ENCODE results near the gene TBC1D14.
"Not testable (repeated sequence)": the region's sequence is repeated elsewhere in the genome, so short reads cannot be mapped to it uniquely, and the experiment has no call there.

TBC1D14 gene

DNA sequence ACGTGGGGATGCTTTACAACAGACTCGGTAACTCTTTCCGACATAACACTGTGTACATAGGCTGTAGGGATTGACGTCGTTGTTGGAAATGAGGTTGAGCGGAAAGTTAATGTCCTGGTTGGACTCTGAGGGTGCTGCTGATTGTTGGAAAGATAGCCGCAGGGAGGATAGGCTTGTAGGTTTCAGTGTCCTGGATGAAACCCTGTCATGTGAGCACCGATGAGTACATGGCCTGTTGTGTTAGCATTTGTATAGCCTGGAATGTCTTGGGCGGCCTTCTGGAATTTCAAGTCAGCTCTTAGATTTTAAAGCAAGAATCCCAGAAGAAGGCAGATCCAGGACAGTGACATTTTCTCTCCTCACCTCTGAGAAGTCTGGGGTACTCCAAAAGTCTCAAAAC lies 63.3 kb downstream of the TBC1D14 start:
- no peak for DNase-seq (ENCODE audit: low read depth)

DNA sequence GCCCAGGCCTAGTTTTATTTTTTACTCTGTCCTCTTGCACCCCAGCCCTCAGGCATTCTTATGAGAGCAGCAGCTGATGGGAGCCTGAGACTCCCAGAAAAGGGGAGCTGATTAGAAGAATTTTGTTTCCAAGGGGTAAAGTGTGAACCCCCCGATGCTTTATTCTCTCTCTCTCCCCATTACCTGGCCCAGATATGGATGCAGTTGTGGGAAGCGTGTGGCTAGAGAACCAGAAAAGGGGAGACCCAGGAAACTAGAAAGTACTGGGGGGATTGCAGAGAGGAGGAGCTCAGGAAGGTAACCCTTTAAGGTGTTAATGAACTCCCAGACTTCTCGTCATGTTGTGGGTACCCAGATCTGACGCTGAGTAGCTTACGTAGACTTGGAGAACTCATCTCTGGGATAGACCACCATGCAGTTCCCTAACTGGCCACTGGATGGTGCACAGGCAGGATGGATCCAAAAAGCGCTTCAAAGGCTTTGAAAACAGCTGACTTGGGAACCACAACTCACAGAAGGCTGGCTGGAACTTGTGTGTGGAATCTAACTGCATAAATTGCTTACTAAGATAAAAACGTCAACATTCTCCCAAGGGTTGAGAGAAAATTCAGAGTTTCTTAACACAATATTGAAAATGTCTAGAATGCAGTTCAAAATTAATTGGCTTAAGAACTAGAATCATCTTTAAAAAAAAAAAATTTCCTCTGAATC lies 64.7 kb downstream of the TBC1D14 start:
- DNase-seq (ENCODE audit: low read depth), result peak; percentile 67

DNA sequence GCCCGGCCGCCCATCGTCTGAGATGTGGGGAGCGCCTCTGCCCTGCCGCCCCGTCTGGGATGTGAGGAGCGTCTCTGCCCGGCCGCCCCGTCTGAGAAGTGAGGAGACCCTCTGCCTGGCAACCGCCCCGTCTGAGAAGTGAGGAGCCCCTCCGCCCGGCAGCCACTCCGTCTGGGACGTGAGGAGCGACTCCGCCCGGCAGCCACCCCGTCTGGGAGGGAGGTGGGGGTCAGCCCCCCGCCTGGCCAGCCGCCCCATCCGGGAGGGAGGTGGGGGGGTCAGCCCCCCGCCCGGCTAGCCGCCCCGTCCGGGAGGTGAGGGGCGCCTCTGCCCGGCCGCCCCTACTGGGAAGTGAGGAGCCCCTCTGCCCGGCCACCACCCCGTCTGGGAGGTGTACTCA lies 68.2 kb downstream of the TBC1D14 start:
- not testable (repeated sequence) for DNase-seq (ENCODE audit: low read depth)

DNA sequence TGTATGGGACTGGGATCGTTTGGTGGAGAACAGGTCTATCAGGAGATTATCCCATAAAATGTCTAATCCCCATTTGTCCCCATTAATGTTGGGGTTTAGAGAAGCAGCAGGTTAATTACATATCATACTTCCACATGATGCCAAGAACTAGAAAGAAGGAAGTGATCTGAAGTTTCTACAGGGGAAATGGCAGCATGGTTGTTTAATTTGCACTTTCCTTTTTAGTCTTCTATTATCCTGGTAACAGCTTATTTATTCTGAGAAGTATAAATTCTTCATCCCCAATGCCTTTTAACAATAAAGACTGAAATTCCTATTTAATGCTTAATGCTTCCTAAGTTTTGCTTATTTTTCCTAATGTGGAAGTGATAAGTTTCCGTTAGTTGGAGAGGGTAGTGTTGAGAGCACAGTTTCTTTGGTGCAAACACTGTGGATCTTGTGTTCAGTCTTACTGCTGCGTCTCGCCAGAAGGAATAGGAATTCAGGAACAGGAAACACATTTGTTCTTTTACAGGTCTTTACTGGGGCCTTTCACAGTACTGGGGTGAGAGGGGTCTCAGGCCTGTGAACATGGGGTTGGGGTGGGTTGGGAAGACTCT lies 74.0 kb downstream of the TBC1D14 start:
- DNase-seq (ENCODE audit: low read depth), result no peak

DNA sequence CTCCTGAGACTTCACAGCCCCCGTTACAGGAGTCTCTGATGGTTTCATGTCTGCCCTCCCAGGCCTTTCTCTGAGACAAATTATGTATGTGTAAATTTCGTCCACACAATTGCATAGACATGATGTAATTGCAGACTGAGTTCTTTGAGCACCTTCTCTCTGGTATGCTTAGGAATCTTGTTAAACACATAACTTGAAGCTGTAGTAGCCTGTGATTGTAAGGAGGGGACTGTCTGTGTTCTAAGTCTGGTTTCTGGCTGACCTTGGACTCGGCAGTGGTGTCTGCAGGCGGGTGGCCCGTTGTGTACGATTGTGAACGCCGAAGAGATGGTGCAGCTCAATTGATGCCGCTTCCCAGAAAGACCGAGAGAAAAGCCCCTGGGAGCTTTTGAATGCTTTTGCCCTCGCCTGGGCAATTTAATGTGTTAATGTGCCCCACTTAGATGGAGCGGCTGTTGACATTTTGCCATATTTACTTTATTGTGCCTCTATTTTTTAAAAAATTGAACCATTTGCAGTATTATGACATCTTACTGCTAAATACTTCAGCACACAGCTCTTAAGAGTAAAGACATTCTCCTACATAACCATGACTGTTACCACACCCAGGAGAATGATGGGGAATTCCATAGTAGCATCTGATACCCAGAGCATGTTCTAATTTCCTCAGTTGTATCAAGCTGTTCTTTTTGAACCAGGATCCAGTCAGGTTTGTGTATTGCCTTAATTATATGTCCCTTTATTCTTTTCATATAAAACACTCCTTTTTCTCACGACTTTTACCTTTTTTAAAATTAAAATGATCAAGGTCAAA lies 75.2 kb downstream of the TBC1D14 start:
- DNase-seq (ENCODE audit: low read depth), result no peak

DNA sequence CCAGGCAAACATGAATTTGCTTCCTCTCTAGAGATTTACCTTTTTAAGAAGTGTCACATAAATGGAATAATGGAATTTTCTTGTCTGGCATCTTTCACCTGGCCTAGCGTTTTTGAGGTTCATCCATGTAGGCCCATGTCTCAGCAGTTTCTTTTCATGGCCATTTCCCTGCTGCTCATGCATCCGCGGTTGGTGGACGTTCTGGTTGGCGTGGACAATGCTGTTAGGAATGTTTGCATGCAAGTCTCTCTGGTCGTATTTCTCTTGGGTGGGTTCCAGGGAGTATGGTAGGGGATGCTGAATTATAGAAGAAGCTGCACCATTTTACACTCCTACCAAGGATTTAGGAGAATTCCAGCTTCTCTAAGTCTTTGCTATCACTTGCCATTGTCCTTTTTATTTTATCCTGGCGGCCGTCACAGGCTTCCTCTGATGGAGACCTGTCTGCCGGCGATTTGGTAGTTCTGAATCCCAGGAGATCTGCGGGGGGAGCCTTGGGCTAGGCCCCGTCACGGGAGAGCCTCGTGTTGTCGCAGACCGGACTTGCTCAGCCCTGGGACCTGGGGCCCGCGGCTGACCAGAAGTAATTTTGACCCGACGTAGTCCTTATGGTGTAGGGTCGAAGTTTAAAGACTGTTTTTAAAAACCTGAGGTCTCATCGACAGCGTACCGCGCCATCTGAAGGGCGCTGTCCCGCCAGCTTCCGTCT lies 76.6 kb downstream of the TBC1D14 start:
- no peak for DNase-seq (ENCODE audit: low read depth)

DNA sequence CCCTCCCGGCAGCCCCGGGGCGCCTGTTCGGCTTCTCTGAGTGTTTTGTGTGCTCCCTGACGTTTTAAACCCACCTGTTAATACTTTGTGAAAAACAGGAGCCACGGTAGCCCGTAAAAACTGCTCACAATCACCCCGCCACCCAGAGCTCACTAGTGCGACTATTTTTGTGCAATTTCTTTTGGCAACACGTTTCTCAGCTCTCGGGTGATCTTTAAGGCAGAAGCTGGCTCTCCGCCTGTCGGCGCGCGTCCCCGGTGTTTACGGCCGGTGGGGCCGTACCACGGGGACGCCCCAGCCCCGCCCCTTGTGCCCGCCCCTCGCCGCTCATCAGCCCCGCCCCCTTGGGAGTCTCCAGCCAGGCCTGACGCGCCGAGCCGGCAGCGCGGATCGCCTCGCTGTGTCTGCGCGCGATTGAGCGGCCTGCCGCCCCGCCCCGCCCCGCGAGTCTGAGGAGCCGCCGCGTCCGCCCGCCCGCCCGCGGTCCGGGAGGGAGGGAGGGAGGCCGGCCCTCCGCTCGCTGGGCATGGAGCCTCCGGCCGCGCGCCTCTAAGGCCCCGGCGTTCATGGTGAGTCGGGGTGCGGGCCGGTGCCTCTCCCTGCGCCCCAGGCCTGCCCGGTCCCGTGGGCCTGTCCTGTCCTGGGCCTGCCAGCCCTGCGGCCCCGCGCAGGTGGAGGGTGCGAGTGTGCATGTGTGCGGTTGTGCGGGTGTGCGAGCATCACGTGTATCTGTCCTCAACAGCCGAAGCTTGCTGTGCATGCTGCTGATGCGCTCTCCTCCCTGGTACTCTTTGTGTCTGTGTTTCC lies 77.4 kb downstream of the TBC1D14 start:
- peak; percentile 87 for DNase-seq (ENCODE audit: low read depth)

DNA sequence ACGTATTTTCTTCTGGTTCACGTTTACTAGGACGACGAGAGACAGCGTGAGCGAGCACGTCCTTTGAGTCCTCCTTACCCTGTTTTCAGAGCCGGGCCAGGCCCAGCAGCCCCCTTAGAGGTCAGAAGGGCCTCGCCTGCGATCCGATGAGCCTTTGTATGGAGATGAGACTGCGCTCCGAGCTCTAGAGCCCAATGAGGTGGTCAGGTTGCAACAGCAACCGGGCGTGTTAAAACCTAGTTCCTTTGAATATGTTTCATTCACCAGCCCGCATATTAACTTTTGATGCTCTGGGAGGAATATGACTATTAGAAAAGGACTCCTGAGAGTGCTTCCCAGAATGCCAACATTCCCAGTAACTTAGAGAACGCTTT lies 77.9 kb downstream of the TBC1D14 start:
- DNase-seq (ENCODE audit: low read depth), result no peak

DNA sequence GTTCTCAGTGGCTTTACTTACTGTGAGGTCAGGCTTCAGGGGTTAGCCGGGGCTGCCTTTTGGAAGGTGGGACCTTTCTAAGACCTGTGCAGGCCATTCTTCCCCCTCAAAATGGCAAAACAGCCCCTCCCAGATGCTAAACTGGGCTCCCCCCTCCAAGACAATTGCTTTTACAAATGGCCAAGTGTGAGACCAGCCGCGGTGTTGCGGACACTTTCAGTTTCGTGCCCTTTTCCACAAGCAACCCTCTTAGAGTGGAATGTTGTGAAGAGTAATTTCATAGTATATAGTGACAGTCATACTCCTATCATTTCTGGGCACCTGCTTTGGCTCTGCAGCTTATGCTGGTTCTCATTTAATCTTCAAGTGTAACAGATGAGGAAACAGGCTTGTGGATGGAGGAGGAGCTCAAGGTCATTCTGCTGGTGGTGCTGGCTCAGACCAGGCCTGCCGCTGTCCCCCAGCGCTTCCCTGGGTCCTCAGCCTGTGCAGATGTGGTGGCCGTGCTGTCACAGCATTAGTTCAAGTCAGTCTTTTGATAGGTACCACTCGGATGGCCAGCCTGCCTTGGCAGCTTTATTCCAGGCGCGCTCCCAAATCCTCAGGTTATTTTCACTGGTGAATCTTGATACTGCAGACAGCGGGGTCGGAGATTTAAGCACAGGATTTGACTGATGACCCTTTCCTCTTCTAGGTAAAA lies 78.5 kb downstream of the TBC1D14 start:
- no peak for DNase-seq (ENCODE audit: low read depth)

DNA sequence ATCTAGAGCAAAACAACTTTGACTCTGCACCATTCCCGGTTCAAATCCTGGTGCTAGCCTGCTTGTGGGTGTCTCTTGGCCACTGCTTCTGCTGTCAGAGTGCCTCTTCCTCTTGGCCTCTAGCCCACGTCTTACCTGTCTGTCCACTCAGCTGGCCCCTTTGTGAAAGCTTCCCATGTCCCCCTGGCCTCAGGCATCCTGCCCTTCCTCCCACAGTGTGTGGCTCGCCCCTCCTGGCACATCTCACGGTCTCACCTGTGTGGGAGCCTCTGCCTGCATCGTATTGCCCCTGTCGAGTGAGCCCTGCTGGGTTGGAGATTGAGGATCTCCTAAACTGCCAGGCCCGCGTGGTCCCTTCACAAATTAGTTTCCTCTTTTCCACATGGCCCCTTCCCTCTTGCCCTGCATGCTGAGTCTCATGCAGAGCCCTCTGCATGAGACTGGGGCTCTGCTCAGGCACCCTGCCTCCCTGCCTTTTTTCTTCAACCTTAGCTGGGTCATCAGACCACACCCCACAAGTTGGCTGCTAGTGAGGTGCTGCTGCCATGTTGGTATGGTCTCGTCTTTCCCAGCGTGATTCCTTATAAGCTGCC lies 79.8 kb downstream of the TBC1D14 start:
- DNase-seq (ENCODE audit: low read depth), result no peak

DNA sequence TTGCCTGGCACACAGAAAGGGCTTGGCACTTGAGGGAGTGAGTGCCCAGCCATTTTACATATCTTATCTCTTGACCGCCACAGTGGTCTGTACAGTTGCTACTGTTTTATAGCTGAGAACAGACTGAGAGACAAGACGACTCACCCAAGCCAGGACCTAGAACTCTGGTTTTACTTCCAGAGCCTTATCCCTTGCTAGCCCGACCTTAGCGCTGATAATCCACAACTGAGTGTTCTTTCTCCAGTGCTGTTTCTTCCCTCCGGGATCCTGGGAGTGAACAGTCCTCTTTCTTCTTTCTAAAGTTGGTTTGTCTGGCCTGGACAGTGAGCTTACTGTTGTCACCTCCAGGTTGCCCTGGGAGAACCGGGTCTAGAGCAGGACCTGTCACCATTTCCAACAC lies 81.0 kb downstream of the TBC1D14 start:
- DNase-seq (ENCODE audit: low read depth), result no peak

DNA sequence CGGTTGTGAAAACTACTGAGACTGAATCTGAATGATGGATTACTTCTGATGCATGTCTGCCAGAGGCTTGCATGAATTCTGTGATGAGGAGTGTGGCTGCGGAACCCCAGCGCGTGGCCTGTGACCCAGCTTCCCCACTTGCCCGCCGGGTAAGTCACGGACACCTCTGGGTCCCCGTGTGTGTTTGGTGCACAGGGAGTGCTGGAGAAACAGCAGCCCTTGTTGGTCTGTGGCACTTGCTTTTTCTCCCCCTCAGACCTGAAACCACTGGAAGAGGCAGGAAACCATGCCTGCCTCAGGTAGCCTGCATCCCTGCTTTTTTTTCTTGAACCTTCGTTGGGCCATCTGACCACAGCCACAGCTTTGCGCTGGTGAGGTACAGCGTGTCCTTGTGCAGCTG lies 81.6 kb downstream of the TBC1D14 start:
- DNase-seq (ENCODE audit: low read depth), result no peak

DNA sequence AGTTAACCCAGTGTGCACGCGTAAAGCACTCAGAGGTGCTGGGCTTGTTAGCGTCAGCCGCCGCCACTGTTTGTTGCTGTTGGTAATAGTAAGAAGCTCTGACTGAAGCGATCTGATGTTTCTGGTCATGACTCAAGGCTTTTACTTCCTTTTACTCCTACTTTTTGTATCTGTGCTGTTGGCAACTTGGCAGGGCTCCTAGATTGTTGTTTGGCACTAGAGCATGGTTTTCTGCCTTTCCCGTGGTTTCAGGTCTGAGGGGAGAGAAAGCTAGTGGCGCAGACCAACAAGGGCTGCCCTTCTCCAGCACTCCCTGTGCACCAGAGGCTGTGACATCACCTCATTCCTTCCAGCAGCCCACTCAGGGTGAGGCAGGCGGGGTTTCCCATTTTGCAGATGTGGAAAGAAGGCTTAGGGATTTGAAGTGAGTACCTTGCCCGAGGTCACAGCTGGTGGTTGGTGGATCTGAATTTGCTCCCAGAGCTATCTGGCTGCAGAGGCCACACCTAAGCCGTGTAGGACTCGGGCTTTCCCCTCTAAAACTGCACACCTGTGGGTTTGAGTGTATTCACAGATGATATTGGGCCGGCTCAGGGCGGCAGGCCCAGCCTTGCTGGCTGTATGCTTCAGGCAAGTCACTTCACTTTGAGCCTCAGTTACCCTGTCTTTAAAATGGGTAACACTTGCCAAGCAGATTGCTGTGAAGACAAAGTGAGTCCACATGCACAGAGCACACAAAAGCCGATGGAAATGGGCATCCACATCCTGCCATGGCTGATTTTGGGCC lies 82.3 kb downstream of the TBC1D14 start:
- DNase-seq (ENCODE audit: low read depth), result no peak

DNA sequence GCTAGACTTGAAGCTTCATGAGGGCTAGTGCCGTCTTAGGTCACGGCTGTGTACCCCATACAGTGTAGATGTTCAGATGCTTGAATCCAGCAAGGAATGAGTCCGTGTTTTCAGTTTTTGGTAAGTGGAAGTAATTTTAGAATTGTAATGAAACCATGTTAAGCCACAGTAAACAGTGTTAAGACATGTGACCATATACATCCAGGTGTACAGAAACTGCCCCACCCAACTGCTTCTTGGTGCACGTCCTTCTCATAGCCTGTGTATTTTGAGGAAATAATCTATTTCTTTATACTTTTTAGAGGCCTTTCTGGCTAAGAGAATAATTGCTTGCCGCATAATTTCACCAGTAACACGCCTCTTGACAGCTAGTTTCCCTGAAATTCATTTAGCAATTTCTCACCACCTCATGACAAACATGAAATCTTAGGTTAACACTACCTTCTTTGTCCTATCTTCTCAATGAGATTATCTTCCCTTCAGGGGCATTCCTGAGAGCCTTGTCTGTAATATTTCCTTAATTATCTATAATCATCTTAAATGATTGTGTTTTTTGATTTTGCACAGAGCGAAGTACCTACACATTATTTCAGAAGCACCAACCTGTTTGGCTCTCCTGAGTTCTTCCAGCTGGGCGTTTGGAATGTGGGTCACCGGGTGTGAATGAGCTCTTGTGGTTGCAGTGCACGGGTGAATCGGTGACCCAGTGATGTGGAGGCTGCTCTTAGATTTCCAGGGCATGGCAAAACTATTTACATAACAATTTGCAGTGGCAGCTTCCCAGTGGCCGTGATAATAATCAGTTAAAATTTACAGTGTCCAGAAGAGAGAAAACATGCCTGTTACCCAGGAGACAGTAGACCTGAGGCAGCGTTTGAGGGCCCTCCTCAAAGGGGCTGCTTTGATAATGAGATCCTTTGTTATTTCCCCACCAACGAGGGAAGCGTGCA lies 83.4 kb downstream of the TBC1D14 start:
- no peak for DNase-seq (ENCODE audit: low read depth)

DNA sequence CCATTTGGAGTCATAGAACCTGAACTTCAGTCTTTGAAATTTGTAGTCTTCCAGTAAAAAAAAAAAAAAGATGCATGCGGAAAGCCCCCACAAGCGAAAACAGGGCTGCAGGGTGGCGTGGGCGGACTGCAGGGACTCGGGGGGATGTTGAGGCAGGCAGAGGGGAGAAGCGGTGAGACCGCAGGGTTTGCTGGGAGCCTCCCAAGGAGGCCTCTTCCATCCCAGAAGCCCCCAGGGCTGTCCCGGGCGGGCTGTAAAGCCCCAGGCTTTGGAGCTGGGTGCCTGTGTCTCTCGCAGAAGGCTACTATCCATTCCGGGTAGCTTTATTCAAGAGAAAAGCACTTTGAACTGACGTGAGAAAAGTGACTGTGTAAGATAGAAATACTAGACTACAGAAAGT lies 86.9 kb downstream of the TBC1D14 start:
- no peak for DNase-seq (ENCODE audit: low read depth)

DNA sequence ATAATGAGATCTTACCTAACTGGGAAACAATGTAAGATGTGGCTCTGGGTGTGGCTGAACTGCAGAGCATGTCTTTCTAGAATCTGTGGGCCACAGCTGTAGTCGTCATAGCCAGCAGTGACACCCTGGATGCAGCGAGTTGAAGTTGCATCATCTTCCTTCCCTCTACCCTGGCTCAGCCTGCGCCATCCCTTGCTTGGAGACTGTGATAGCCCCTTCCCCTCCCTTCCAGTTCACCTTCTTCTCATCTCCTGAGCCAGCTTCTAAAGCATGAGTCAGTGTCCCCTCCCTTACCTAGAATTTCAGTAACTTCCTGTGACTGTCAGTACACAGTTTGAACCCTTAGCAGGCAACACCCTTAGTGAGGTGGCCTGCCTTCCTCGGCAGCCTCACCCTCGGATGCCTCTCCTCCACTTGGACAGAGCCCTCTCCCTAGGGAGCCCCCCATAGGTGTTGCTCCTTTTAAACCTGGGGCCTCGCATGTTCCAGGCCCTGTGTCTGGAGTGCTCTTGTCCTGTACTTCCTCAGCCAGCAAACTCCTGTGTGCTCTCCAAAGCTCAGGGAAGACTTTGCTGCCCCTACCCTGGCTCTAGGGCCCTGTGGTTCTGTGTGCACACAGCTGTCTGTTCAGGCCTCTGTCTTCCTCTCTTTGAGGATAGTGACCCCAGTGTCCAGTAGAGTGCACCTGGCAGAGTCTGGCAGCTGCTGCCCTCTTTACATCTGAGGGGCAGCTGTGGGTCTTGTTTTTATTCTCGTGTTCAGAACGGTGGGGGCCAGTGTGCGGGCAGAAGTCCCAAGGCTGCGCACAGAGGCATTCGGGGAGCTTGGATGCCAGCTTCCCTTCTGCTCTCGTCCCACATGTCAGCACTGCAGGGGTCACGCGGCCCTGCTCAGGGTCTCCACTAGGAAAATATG lies 89.8 kb downstream of the TBC1D14 start:
- DNase-seq (ENCODE audit: low read depth), result no peak

DNA sequence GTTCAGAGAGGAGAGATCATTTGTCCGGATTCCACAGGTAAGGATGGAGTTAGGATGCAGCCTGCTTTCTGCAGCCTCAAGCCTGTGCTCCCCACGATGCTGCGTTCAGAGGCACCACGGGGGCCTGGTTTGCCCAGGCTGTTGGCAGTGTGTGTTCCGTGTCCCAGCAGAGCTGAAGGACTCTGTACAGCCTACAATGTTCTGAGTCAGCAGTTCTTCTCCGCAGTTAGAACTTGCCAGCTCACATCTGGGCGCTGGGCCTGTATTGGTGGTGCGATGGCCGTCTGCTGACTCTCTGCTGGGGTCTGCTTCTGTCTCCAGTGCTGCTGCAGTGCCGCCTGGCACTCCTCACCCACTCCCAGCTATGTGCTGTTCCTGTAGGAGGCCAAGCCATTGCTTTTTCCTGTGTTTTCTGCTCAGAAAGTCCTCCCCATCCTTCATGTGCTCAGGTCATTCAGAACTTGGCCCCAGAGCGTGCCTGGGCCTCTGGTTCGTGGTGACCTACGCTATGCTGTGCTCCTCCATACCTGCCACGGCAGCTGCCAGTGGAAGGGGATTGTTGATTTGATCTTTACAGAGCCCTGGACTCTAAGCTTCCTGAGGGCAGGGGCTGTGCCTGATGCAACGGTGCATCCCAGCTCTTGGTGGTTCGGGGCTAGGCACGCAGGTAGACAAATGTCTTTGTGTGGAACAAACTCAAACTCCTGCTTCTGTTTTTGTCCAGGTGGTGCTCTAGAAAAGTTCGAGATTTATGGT lies 91.0 kb downstream of the TBC1D14 start:
- DNase-seq (ENCODE audit: low read depth), result no peak

All from activated gamma-delta T cell treated with anti-CD3 and anti-CD28 coated beads, Interleukin-2, amount 50 U/mL, for 16 hours (primary cell).